H1 (cell line): ENCODE results near the gene TSPEAR. TPM values are rescaled to one million over a fixed set of nuclear protein-coding genes. Genes with fewer than 3 reads are reported as not detected.

Source experiments
- CTCF ChIA-PET: fragments of 300-600 bp; sonication (Branson Sonifier 250); formaldehyde crosslinking; loops from one replicate; lab custom pipeline; 2021; ENCODE audit not compliant: partially characterized antibody; lab: Charles Lee
- POLR2A ChIA-PET: fragments of 300-600 bp; sonication (Branson Sonifier 250); formaldehyde crosslinking; loops from one replicate; lab custom pipeline; 2021; ENCODE audit warnings: inconsistent platforms; ENCODE audit not compliant: partially characterized antibody; lab: Charles Lee
- DNase-seq, 2 experiments: peaks; one replicate each; pipeline versions ENCODE4 v3.0.0 to v3.0.0-alpha.2; 2010 to 2022; ENCODE audit warnings: low spot score in 2 of 2, low read depth in 1 of 2, mixed read lengths in 1 of 2
- FAIRE-seq: peaks from 2 replicates; lab custom pipeline; 2011; peaks lifted over from hg19 to GRCh38; lab: Jason Lieb, UNC
- H2AFZ ChIP-seq: 2 replicates; pipeline ENCODE4 v1.8.1; 2012; ENCODE audit warnings: low read length, inconsistent platforms
- H2AK5ac ChIP-seq: 2 replicates; pipeline ENCODE4 v1.6.1; 2013; ENCODE audit warnings: low read depth, low read length
- H2BK120ac ChIP-seq: replicated peaks from 2 replicates; pipeline ENCODE3; 2013; ENCODE audit warnings: low read depth, low read length, inconsistent platforms
- H2BK12ac ChIP-seq: 2 replicates; pipeline ENCODE4 v1.6.1; 2013; ENCODE audit warnings: low read depth, low read length
- H2BK15ac ChIP-seq: 2 replicates; pipeline ENCODE4 v1.6.1; 2013; ENCODE audit warnings: low read length
- H2BK20ac ChIP-seq: 2 replicates; pipeline ENCODE4 v1.6.1; 2013; ENCODE audit warnings: low read length
- H2BK5ac ChIP-seq: 2 replicates; pipeline ENCODE4 v1.6.1; 2013; ENCODE audit warnings: low read depth, low read length
- H3K14ac ChIP-seq: 2 replicates; pipeline ENCODE4 v1.6.1; 2013; ENCODE audit warnings: inconsistent platforms; ENCODE audit not compliant: insufficient read length
- H3K18ac ChIP-seq: 2 replicates; pipeline ENCODE4 v1.6.1; 2013; ENCODE audit warnings: low read length; ENCODE audit errors: extremely low read depth
- H3K23ac ChIP-seq: 2 replicates; pipeline ENCODE4 v1.6.1; 2013; ENCODE audit warnings: inconsistent platforms; ENCODE audit not compliant: insufficient read length
- H3K23me2 ChIP-seq: 2 replicates; pipeline ENCODE4 v1.6.1; 2013; ENCODE audit warnings: low read depth, low read length
- H3K27ac ChIP-seq: 2 replicates; pipeline ENCODE4 v1.6.1; 2011; ENCODE audit warnings: low read depth, low read length, inconsistent platforms
- H3K27me3 ChIP-seq, 4 experiments: replicated peaks in 1 of 4; 1 replicate in 1 of 4; 2 replicates in 3 of 4; pipeline versions ENCODE4 v1.6.1 to v1.8.1; 2011 to 2013; ENCODE audit warnings: low read length in 3 of 4, mild to moderate bottlenecking in 3 of 4, inconsistent platforms in 2 of 4, mixed read lengths in 2 of 4, moderate library complexity in 1 of 4; ENCODE audit not compliant: control insufficient read depth in 3 of 4, insufficient read depth in 3 of 4; ENCODE audit errors: extremely low read depth in 1 of 4
- H3K36me3 ChIP-seq, 4 experiments: 2 replicates each; pipeline versions ENCODE4 v1.6.1 to v1.8.1; 2011 to 2013; ENCODE audit warnings: mild to moderate bottlenecking in 4 of 4, low read length in 3 of 4, moderate library complexity in 2 of 4, control low read depth in 1 of 4, inconsistent platforms in 1 of 4; ENCODE audit not compliant: insufficient read depth in 4 of 4, control insufficient read depth in 2 of 4
- H3K4ac ChIP-seq: replicated peaks from 2 replicates; pipeline ENCODE3; 2013; ENCODE audit warnings: low read length, low read depth, mixed read lengths, inconsistent platforms; ENCODE audit not compliant: insufficient read length
- H3K4me1 ChIP-seq, 4 experiments: replicated peaks in 1 of 4; 1 replicate in 1 of 4; 2 replicates in 3 of 4; pipeline versions ENCODE4 v1.6.1 to v1.8.1; 2011 to 2013; ENCODE audit warnings: low read length in 3 of 4, inconsistent platforms in 2 of 4, mixed read lengths in 1 of 4; ENCODE audit not compliant: insufficient read depth in 4 of 4, control insufficient read depth in 3 of 4
- H3K4me2 ChIP-seq, 2 experiments: 2 replicates each; pipeline versions ENCODE4 v1.6.1 to v1.8.1; 2011 to 2013; ENCODE audit warnings: low read depth in 2 of 2, low read length in 2 of 2, control low read depth in 1 of 2, inconsistent platforms in 1 of 2, mild to moderate bottlenecking in 1 of 2; ENCODE audit not compliant: insufficient read depth in 1 of 2
- H3K4me3 ChIP-seq, 4 experiments: fragments of 200-600, 300-600 bp in 1 of 4; sonication (generic), shearing (Covaris generic), sonication (Bioruptor Twin) in 1 of 4; 2 replicates each; pipeline versions ENCODE4 v1.5.1 to v1.8.1; 2011 to 2016; ENCODE audit warnings: low read length in 4 of 4, low read depth in 3 of 4, control low read depth in 2 of 4, inconsistent platforms in 2 of 4, mild to moderate bottlenecking in 2 of 4, mixed read lengths in 1 of 4, moderate library complexity in 1 of 4; ENCODE audit not compliant: insufficient read depth in 2 of 4; ENCODE audit errors: extremely low read depth in 1 of 4
- H3K56ac ChIP-seq: replicated peaks from 2 replicates; pipeline ENCODE3; 2013; ENCODE audit warnings: low read depth, mild to moderate bottlenecking, mixed read lengths, low read length, inconsistent platforms; ENCODE audit not compliant: insufficient read length
- H3K79me1 ChIP-seq: 2 replicates; pipeline ENCODE4 v1.6.1; 2013; ENCODE audit warnings: low read depth, low read length, control low read depth
- H3K79me2 ChIP-seq, 2 experiments: 2 replicates each; pipeline versions ENCODE4 v1.6.1 to v1.8.1; 2012 to 2013; ENCODE audit warnings: low read length in 2 of 2, mild to moderate bottlenecking in 2 of 2, inconsistent platforms in 1 of 2; ENCODE audit not compliant: insufficient read depth in 2 of 2, control insufficient read depth in 1 of 2
- H3K9ac ChIP-seq, 4 experiments: replicated peaks in 1 of 4; 1 replicate in 1 of 4; 2 replicates in 3 of 4; pipeline versions ENCODE4 v1.6.1 to v1.8.1; 2011 to 2013; ENCODE audit warnings: low read depth in 3 of 4, low read length in 3 of 4, control low read depth in 2 of 4, mild to moderate bottlenecking in 2 of 4, moderate library complexity in 2 of 4, inconsistent platforms in 1 of 4; ENCODE audit errors: extremely low read depth in 1 of 4
- H3K9me3 ChIP-seq, 2 experiments: 2 replicates each; pipeline versions ENCODE4 v1.6.1 to v1.8.1; 2012 to 2013; ENCODE audit warnings: mild to moderate bottlenecking in 2 of 2, moderate library complexity in 2 of 2, control low read depth in 1 of 2, inconsistent platforms in 1 of 2, low read depth in 1 of 2, low read length in 1 of 2, mixed read lengths in 1 of 2; ENCODE audit not compliant: insufficient read depth in 2 of 2
- H4K20me1 ChIP-seq, 2 experiments: replicated peaks in 1 of 2; 2 replicates each; pipeline versions ENCODE3 to v1.8.1; 2011 to 2013; ENCODE audit warnings: inconsistent platforms in 2 of 2, low read length in 2 of 2, mild to moderate bottlenecking in 1 of 2; ENCODE audit not compliant: insufficient read depth in 2 of 2, control insufficient read depth in 1 of 2
- H4K5ac ChIP-seq: 2 replicates; pipeline ENCODE4 v1.6.1; 2013; ENCODE audit warnings: low read length, low read depth, mixed read lengths, inconsistent platforms; ENCODE audit not compliant: insufficient read length
- H4K8ac ChIP-seq: 2 replicates; pipeline ENCODE4 v1.8.0; 2013; ENCODE audit warnings: mild to moderate bottlenecking, moderate library complexity, low read length, inconsistent platforms; ENCODE audit not compliant: insufficient read depth; ENCODE audit errors: extremely low read depth
- H4K91ac ChIP-seq: replicated peaks from 2 replicates; pipeline ENCODE3; 2013; ENCODE audit warnings: low read length, mixed read lengths, inconsistent platforms; ENCODE audit not compliant: insufficient read length
- BCL11A ChIP-seq, 2 experiments: IDR thresholded peaks; one replicate each; pipeline ENCODE4 v1.6.1; 2011; ENCODE audit warnings: low read depth in 2 of 2, low read length in 2 of 2, mild to moderate bottlenecking in 2 of 2
- CHD2 ChIP-seq: IDR thresholded peaks from 2 replicates; pipeline ENCODE4 v1.6.1; 2012; ENCODE audit warnings: low read length, improper control_type of control experiment
- FOSL1 ChIP-seq: IDR thresholded peaks from 2 replicates; pipeline ENCODE4 v1.6.1; 2011; ENCODE audit warnings: mild to moderate bottlenecking, low read depth, low read length, moderate library complexity; ENCODE audit not compliant: insufficient read depth
- JUN ChIP-seq: IDR thresholded peaks from 2 replicates; pipeline ENCODE4 v1.6.1; 2011; ENCODE audit warnings: low read depth, mild to moderate bottlenecking, improper control_type of control experiment, low read length
- MAFK ChIP-seq: IDR thresholded peaks from 2 replicates; pipeline ENCODE4 v1.6.1; 2012; ENCODE audit warnings: low read depth, mild to moderate bottlenecking, improper control_type of control experiment, low read length
- TAF1 ChIP-seq: IDR thresholded peaks from 2 replicates; pipeline ENCODE4 v1.6.1; 2011; ENCODE audit warnings: mild to moderate bottlenecking, low read depth, low read length
- WGBS, 2 experiments: shearing (Covaris generic) in 1 of 2; methylation state at CpG; one replicate each; pipeline versions ENCODE4 v1.1.6 to v1.1.7; 2013 to 2015; ENCODE audit warnings: low lambda C conversion rate in 2 of 2, mixed read lengths in 2 of 2, inconsistent platforms in 1 of 2, low coverage in 1 of 2, missing lambda C conversion rate in 1 of 2; ENCODE audit not compliant: insufficient replicate concordance in 2 of 2, insufficient coverage in 1 of 2, insufficient read length in 1 of 2; ENCODE audit errors: extremely low coverage in 1 of 2, missing lambda C conversion rate in 1 of 2; 5-methylcytosine and 5-hydroxymethylcytosine counted together
- polyA plus RNA-seq, 7 experiments: library from polyadenylated mRNA; depleted of rRNA in 3 of 7; stranded (reverse) in 5 of 7; unstranded in 2 of 7; fragments of >200 nt in 5 of 7; fragments of 200-250 nt in 2 of 7; gene quantifications; 1 replicate in 5 of 7; 2 replicates in 1 of 7; 4 replicates in 1 of 7; pipeline versions ENCODE4 v1.2.1 to v1.2.3, GENCODE V29; 2011 to 2013; ENCODE audit warnings: missing spikeins in 2 of 7, mixed read lengths in 2 of 7
- total RNA-seq: library from RNA; stranded (reverse); fragmentation: NEBNext Ultra II Directional; extraction: Animal tissue kit (Norgen Biotek cat#: 25700); gene quantifications from 2 replicates; pipeline ENCODE4 v1.2.1, GENCODE V29; 2021
- TF ChIP-seq, protein P1 (sequence below): IDR thresholded peaks from 2 replicates; pipeline ENCODE4 v1.6.1; 2012; ENCODE audit warnings: low read length, inconsistent platforms
- TF ChIP-seq, protein P2 (sequence below): IDR thresholded peaks from 2 replicates; pipeline ENCODE4 v1.6.1; 2012; ENCODE audit warnings: inconsistent platforms

The TSPEAR gene
- total and polyA plus RNA-seq, 2 of the 8 experiments (the other 6 are each of a cell fraction or from before 2014, with no cell fraction given) = 0.58 to 0.89 TPM

DNA sequence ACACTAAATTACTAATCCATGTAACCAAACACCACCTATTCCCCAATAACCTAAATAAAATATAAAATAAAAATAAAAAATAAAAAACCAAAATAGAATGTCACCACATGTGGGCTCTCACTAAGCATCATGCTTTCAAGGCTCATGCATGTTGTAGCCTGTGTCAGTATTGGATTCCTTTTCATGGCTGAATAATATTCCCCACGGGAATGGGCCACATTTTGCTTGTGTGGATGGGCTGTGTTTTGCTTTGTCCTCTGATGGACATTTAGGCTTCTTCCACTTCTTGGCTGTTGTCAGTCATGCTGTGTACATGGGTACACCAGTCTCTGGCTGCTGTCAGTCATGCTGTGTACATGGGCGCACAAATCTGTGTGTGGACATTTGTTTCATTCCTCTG lies 122.3 kb downstream of the TSPEAR start:
- no peaks in the 10 kb centered on the region; a peak in 1 of 8 replicates for H3K36me3 ChIP-seq
- no peak overlapping the region for H4K5ac ChIP-seq
- peaks cover 2 to 15% (median 6%) of the 10 kb centered on the region in 4 experiments for H3K4me1 ChIP-seq
- H2BK5ac ChIP-seq = no peak overlapping the region
- no peak overlapping the region; the same call in 1 of the 2 replicates for H2BK12ac ChIP-seq
- no peak overlapping the region for H2BK20ac ChIP-seq
- H3K23ac ChIP-seq = no peak overlapping the region
- H4K20me1 ChIP-seq = no peaks in the 10 kb centered on the region
- H4K91ac ChIP-seq = peak overlapping the region; percentile 17
- FAIRE-seq (no peak), DNase-seq (no peak)
- CTCF ChIA-PET = no interaction called here
- no peak overlapping the region for H3K4me2 ChIP-seq
- H4K8ac ChIP-seq = no peak overlapping the region
- H3K18ac ChIP-seq = no peak overlapping the region
- H3K9me3 ChIP-seq = no peaks in the 10 kb centered on the region
- no peak overlapping the region for H3K4me3 ChIP-seq
- H3K27ac ChIP-seq = no peak overlapping the region
- H3K27me3 ChIP-seq = no peaks in the 10 kb centered on the region
- H3K79me1 ChIP-seq = no peaks in the 10 kb centered on the region
- POLR2A ChIA-PET = no interaction called here
- H3K14ac ChIP-seq = no peak overlapping the region
- H3K56ac ChIP-seq = no peak overlapping the region
- 0 out of 2 replicates have a peak, but pooled peaks cover 4% of the 10 kb centered on the region for H3K23me2 ChIP-seq
- no peak overlapping the region for H2BK15ac ChIP-seq
- no peak overlapping the region for H2BK120ac ChIP-seq
- H2AFZ ChIP-seq = no peak overlapping the region
- H3K4ac ChIP-seq = no peak overlapping the region
- 91% methylated on average over 2 of the region's 2 CpGs; no CpG with 5 or more reads in 1 of the 2 experiments for WGBS, 2 experiments
- H2AK5ac ChIP-seq = no peak overlapping the region
- H3K9ac ChIP-seq = no peak overlapping the region
- H3K79me2 ChIP-seq = no peaks in the 10 kb centered on the region
- TF ChIP-seq TAF1 (no peak), CHD2 (no peak), JUN (no peak), BCL11A (IDR thresholded peaks at IDR 0.05; ENCODE audit: low read depth in 2 of 2, low read length in 2 of 2) (no peak), FOSL1 (no peak), MAFK (no peak)
- TF ChIP-seq, protein P1, sequence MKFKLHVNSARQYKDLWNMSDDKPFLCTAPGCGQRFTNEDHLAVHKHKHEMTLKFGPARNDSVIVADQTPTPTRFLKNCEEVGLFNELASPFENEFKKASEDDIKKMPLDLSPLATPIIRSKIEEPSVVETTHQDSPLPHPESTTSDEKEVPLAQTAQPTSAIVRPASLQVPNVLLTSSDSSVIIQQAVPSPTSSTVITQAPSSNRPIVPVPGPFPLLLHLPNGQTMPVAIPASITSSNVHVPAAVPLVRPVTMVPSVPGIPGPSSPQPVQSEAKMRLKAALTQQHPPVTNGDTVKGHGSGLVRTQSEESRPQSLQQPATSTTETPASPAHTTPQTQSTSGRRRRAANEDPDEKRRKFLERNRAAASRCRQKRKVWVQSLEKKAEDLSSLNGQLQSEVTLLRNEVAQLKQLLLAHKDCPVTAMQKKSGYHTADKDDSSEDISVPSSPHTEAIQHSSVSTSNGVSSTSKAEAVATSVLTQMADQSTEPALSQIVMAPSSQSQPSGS = no peak
- TF ChIP-seq, protein P2, sequence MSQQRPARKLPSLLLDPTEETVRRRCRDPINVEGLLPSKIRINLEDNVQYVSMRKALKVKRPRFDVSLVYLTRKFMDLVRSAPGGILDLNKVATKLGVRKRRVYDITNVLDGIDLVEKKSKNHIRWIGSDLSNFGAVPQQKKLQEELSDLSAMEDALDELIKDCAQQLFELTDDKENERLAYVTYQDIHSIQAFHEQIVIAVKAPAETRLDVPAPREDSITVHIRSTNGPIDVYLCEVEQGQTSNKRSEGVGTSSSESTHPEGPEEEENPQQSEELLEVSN = no peak
